Activated CD8-positive, alpha-beta memory T cell treated with anti-CD3 and anti-CD28 coated beads for 1 hour (primary cell): ENCODE results near the gene TBC1D16.
"Not testable (repeated sequence)": the region's sequence is repeated elsewhere in the genome, so short reads cannot be mapped to it uniquely, and the experiment has no call there.

ENCODE experiments used
- DNase-seq, 2 donors: peaks; one replicate each; pipeline ENCODE4 v3.0.0-alpha.2; 2020; ENCODE audit warnings: low read depth in 1 of 2; ENCODE audit errors: extremely low read depth in 1 of 2

The TBC1D16 gene

DNA sequence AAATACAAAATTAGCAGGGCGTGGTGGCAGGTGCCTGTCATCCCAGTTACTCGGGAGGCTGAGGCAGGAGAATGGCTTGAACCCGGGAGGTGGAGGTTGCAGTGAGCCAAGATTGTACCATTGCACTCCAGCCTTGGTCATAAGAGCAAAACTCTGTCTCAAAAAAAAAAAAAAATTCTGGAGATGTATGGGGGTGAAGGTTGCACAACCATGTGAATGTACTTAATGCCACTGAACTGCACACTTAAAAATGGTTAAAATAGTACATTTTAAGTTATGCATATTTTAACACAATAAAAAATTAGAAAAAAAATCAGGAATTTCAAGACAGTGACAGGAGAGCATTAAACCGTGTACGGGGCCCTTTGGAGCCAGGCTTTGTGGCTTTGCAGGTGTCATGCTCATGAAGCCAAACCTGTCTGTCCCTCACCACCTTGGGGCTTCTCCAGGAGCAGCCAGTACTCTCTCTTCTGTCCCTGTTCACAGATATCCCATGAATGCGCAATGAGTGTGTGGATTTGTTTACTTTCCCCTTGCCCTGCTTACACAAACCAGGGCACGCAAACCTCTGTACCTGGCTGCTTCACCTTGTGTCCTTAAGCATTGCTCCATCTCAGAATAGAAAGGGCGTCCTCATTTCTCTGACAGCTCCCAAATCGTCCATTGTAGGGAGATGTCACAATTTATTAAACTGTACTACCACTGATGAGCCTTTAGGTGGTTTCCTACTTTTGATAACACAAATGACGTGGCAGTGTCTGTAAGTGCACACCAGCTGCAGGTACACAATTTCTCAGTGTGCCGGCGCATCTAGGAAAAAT, 138.2 kb downstream of the TBC1D16 start:
- no peak for DNase-seq

- DNase-seq, result not testable (repeated sequence)
Measured at GRCh38 chr17:79893457-79893856, 142.2 kb downstream of the TBC1D16 start.

DNA sequence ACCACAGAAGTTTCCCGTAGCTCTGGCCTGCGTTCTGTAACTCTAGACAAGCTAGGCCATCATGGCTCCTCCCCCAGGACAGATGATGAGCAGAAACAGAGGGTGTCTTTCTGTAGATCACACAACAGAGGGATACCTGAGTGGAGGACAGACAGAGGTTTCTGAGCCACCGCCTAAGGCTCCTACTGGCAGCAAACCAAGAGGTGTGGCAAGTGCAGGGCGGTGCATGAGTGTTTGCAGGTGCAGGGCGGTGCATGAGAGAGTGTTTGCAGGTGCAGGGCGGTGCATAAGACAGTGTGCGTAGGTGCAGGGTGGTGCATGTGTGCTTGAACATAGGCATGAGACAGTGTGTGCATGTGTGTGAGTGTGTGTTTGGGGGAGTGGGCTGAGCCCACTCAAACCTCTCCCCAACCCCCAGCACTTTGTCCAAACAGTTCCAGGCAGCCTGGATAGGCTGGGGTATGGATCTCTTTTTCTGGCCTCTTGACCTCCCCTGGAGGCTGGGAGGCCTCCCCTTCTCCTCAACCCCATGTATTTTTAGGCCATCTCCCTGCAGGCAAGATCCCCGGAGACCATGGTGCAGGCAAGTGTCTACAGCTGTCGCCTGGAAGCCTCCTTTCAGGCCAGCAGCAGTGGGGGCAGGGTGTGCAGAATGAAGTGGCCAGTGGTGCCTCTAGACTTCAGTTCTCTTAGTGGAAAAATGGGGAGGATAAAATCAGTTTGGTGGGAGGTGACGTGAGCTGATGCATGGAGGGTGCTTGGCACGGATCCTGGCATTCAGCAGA, 143.0 kb downstream of the TBC1D16 start:
- no peak for DNase-seq

GRCh38 chr17:79891113-79891730, 144.4 kb downstream of the TBC1D16 start:
- DNase-seq, result no peak

- DNase-seq, result no peak
Measured at GRCh38 chr17:79890706-79891105, 145.0 kb downstream of the TBC1D16 start.

DNA sequence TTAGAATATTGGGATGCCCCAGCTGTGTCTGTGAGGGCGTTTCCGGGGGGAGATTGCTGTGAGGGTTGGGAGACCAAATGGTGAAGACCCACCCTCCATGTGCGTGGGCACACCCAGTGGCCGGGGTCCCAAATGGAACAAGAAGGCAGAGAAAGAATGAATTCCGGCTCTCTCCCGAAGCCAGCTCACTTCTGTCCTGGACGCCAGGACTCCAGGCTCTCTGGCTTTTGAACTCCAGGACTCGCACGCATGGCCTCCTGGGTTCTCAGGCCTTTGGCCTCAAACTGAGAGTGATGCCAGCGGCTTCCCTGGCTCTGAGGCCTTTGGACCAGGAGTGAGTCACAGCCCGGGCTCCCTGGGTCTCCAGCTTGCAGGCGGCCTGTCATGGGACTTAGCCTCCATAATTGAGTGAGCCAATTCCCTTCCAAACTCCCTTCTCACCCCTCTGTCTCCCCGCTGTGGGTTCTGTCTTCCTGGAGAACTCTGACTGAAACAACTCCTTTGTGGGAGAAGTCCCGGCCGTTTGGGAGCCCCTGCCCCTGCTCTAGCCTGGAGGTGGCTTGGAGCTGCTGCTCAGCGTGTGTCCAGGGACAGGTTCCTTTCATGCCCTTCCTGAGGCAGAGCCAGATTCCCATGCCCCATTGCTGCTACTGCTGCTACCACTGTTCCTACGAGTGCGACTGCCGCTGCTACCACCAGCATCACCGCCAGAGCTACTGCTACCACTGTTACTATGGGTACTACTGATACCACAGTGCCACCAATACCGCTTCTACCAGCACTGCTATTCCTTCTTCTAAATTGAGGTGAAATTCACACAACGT, 146.6 kb downstream of the TBC1D16 start:
- no peak for DNase-seq

GRCh38 chr17:79888009-79888540, 147.6 kb downstream of the TBC1D16 start:
- DNase-seq, result no peak

- DNase-seq, result no peak
Measured at GRCh38 chr17:79887451-79887991, 148.2 kb downstream of the TBC1D16 start.

GRCh38 chr17:79883202-79883601, 152.5 kb downstream of the TBC1D16 start:
- no peak for DNase-seq
